CD14-positive monocyte (primary cell): ENCODE results near the gene GLRX5. TPM values are rescaled to one million over a fixed set of nuclear protein-coding genes. Genes with fewer than 3 reads are reported as not detected.

Experiments used
- DNase-seq, 3 donors: peaks; one replicate each; pipeline ENCODE4 v3.0.0-alpha.2; 2011 to 2022
- H2AFZ ChIP-seq: 2 replicates; pipeline ENCODE4 v1.6.0; 2012; ENCODE audit warnings: mild to moderate bottlenecking, low read depth, low read length, inconsistent platforms; ENCODE audit not compliant: insufficient read depth, poor library complexity, severe bottlenecking
- H3K27ac ChIP-seq, 2 donors: 1 replicate in 1 of 2; 2 replicates in 1 of 2; pipeline ENCODE4 v1.5.1; 2012 to 2013; ENCODE audit warnings: low read length in 2 of 2, control low read depth in 1 of 2, inconsistent platforms in 1 of 2, low read depth in 1 of 2, mild to moderate bottlenecking in 1 of 2
- H3K27me3 ChIP-seq, 2 donors: one replicate each; pipeline versions ENCODE4 v1.6.0 to v1.6.1; 2011 to 2013; ENCODE audit warnings: low read length in 2 of 2; ENCODE audit not compliant: control insufficient read depth in 2 of 2, insufficient read depth in 2 of 2
- H3K36me3 ChIP-seq, 2 donors: replicated peaks in 1 of 2; 1 replicate in 1 of 2; 2 replicates in 1 of 2; pipeline versions ENCODE4 v1.5.1 to v1.6.1; 2012 to 2013; ENCODE audit warnings: low read length in 2 of 2, control low read depth in 1 of 2, inconsistent platforms in 1 of 2, mild to moderate bottlenecking in 1 of 2; ENCODE audit not compliant: insufficient read depth in 2 of 2, control insufficient read depth in 1 of 2
- H3K4me1 ChIP-seq, 2 donors: 1 replicate in 1 of 2; 2 replicates in 1 of 2; pipeline versions ENCODE4 v1.5.1 to v1.6.1; 2012 to 2013; ENCODE audit warnings: low read length in 2 of 2, control low read depth in 1 of 2, inconsistent platforms in 1 of 2, mild to moderate bottlenecking in 1 of 2, moderate library complexity in 1 of 2; ENCODE audit not compliant: insufficient read depth in 2 of 2, control insufficient read depth in 1 of 2
- H3K4me2 ChIP-seq: replicated peaks from 2 replicates; pipeline ENCODE3; 2012; ENCODE audit warnings: low read length, moderate library complexity, mild to moderate bottlenecking; ENCODE audit not compliant: poor library complexity, severe bottlenecking; ENCODE audit errors: extremely low read depth
- H3K4me3 ChIP-seq, 3 experiments: fragments of 200-600 bp in 1 of 3; sonication (generic) in 1 of 3; replicated peaks in 1 of 3; 1 replicate in 2 of 3; 2 replicates in 1 of 3; pipeline ENCODE4 v1.5.1; 2011 to 2013; ENCODE audit warnings: low read length in 3 of 3, mild to moderate bottlenecking in 3 of 3, control low read depth in 2 of 3, low read depth in 2 of 3, inconsistent platforms in 1 of 3, moderate library complexity in 1 of 3
- H3K79me2 ChIP-seq: 2 replicates; pipeline ENCODE4 v1.6.0; 2012; ENCODE audit warnings: mild to moderate bottlenecking, control low read depth, inconsistent platforms, low read length, moderate library complexity; ENCODE audit not compliant: insufficient read depth
- H3K9ac ChIP-seq: 2 replicates; pipeline ENCODE4 v1.6.0; 2017; ENCODE audit warnings: low read length, mild to moderate bottlenecking; ENCODE audit not compliant: insufficient read depth, poor library complexity, severe bottlenecking
- H3K9me3 ChIP-seq, 2 donors: replicated peaks in 1 of 2; 1 replicate in 1 of 2; 2 replicates in 1 of 2; pipeline versions ENCODE4 v1.5.1 to v1.6.1; 2012 to 2013; ENCODE audit warnings: low read length in 2 of 2, control low read depth in 1 of 2; ENCODE audit not compliant: control insufficient read depth in 1 of 2, insufficient read depth in 1 of 2
- H4K20me1 ChIP-seq: 2 replicates; pipeline ENCODE4 v1.6.0; 2012; ENCODE audit warnings: mild to moderate bottlenecking, low read length, control low read depth, moderate library complexity; ENCODE audit not compliant: insufficient read depth
- H3K27ac Mint-ChIP-seq, 7 donors: one replicate each; pipeline ENCODE4 v1.8.0; 2020; ENCODE audit warnings: mild to moderate bottlenecking in 7 of 7, mixed read lengths in 7 of 7, moderate library complexity in 6 of 7, inconsistent platforms in 2 of 7
- H3K27me3 Mint-ChIP-seq, 3 donors: one replicate each; pipeline ENCODE4 v1.8.0; 2021 to 2022; ENCODE audit warnings: low read depth in 3 of 3, mild to moderate bottlenecking in 3 of 3, mixed read lengths in 3 of 3, moderate library complexity in 3 of 3, inconsistent platforms in 1 of 3
- H3K36me3 Mint-ChIP-seq, 2 donors: one replicate each; pipeline ENCODE4 v1.8.0; 2020; ENCODE audit warnings: mixed read lengths in 2 of 2, inconsistent platforms in 1 of 2, mild to moderate bottlenecking in 1 of 2
- H3K4me1 Mint-ChIP-seq: one replicate; pipeline ENCODE4 v1.8.0; 2020; ENCODE audit warnings: mild to moderate bottlenecking, mixed read lengths
- H3K4me3 Mint-ChIP-seq, 2 donors: one replicate each; pipeline ENCODE4 v1.8.0; 2020; ENCODE audit warnings: mild to moderate bottlenecking in 2 of 2, mixed read lengths in 2 of 2, moderate library complexity in 1 of 2
- H3K9me3 Mint-ChIP-seq, 7 donors: one replicate each; pipeline ENCODE4 v1.8.0; 2020 to 2022; ENCODE audit warnings: mixed read lengths in 7 of 7, mild to moderate bottlenecking in 6 of 7, moderate library complexity in 6 of 7, inconsistent platforms in 2 of 7
- WGBS: methylation state at CpG from one replicate; pipeline ENCODE4 v1.1.5; 2013; ENCODE audit warnings: missing lambda C conversion rate; ENCODE audit not compliant: insufficient coverage; 5-methylcytosine and 5-hydroxymethylcytosine counted together
- intact Hi-C, 2 donors: fragments of 100-400 bp; cut with micrococcal nuclease; formaldehyde crosslinking; loops; one replicate each; pipeline versions ENCODE4 v1.15.0 to v1.15.1; 2023
- polyA plus RNA-seq, 3 donors: library from polyadenylated mRNA; depleted of rRNA in 1 of 3; unstranded in 2 of 3; stranded (reverse) in 1 of 3; fragments of 300-500 nt in 2 of 3; fragments of >200 nt in 1 of 3; fragmentation: Illumina TruSeq in 2 of 3; gene quantifications; 1 replicate in 2 of 3; 2 replicates in 1 of 3; pipeline ENCODE4 v1.2.3, GENCODE V29; 2012 to 2021
- TF ChIP-seq, protein P1 (sequence below): fragments of 200-600 bp; IDR thresholded peaks from one replicate; pipeline ENCODE4 v1.8.0; 2022; ENCODE audit warnings: antibody characterized with exemption, mild to moderate bottlenecking

Gene GLRX5
- polyA plus RNA-seq, 3 donors: 10.9 to 43.1 (median 31.1) TPM

- Histone ChIP-seq H3K27ac (no peak overlapping the region), H3K4me3 (no peak overlapping the region), H3K9me3 (no peaks in the 10 kb centered on the region), H3K36me3 (no peaks in the 10 kb centered on the region), H2AFZ (no peak overlapping the region), H3K79me2 (no peaks in the 10 kb centered on the region), H3K9ac (no peak overlapping the region), H4K20me1 (no peaks in the 10 kb centered on the region), H3K4me1 (no peaks in the 10 kb centered on the region), H3K27me3 (no peaks in the 10 kb centered on the region), H3K4me2 (no peak overlapping the region)
- H3K4me3 Mint-ChIP-seq: no peak overlapping the region
- no peak for DNase-seq
- H3K9me3 Mint-ChIP-seq: peaks cover 0 to 1% (median 0%) of the 10 kb centered on the region in 7 donors
- no peak overlapping the region for H3K27ac Mint-ChIP-seq
- 88% methylated on average over 9 of the region's 10 CpGs for WGBS
- intact Hi-C loops: no loop called here
- TF ChIP-seq, protein P1, sequence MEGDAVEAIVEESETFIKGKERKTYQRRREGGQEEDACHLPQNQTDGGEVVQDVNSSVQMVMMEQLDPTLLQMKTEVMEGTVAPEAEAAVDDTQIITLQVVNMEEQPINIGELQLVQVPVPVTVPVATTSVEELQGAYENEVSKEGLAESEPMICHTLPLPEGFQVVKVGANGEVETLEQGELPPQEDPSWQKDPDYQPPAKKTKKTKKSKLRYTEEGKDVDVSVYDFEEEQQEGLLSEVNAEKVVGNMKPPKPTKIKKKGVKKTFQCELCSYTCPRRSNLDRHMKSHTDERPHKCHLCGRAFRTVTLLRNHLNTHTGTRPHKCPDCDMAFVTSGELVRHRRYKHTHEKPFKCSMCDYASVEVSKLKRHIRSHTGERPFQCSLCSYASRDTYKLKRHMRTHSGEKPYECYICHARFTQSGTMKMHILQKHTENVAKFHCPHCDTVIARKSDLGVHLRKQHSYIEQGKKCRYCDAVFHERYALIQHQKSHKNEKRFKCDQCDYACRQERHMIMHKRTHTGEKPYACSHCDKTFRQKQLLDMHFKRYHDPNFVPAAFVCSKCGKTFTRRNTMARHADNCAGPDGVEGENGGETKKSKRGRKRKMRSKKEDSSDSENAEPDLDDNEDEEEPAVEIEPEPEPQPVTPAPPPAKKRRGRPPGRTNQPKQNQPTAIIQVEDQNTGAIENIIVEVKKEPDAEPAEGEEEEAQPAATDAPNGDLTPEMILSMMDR: no peak
- H3K27me3 Mint-ChIP-seq: peaks cover 0 to 4% (median 1%) of the 10 kb centered on the region in 3 donors
- no peaks in the 10 kb centered on the region for H3K36me3 Mint-ChIP-seq
- no peaks in the 10 kb centered on the region for H3K4me1 Mint-ChIP-seq
Observed at GRCh38 chr14:95555053-95555452, 20.2 kb downstream of the GLRX5 start.

- Histone ChIP-seq H3K27me3 (no peaks in the 10 kb centered on the region), H3K36me3 (no peaks in the 10 kb centered on the region), H2AFZ (no peak overlapping the region), H4K20me1 (no peaks in the 10 kb centered on the region), H3K9ac (no peak overlapping the region), H3K4me2 (no peak overlapping the region), H3K9me3 (no peaks in the 10 kb centered on the region), H3K79me2 (no peaks in the 10 kb centered on the region), H3K4me3 (no peak overlapping the region), H3K27ac (no peak overlapping the region), H3K4me1 (no peaks in the 10 kb centered on the region)
- no peaks in the 10 kb centered on the region for H3K36me3 Mint-ChIP-seq
- WGBS: 88% methylated on average over 7 of the region's 11 CpGs
- TF ChIP-seq, protein P1: no peak
- no peak for DNase-seq
- intact Hi-C loops: no loop called here
- H3K4me3 Mint-ChIP-seq: no peak overlapping the region
- H3K4me1 Mint-ChIP-seq: peaks cover 4% of the 10 kb centered on the region
- H3K9me3 Mint-ChIP-seq: peaks cover 0 to 1% (median 0%) of the 10 kb centered on the region in 7 donors
- no peak overlapping the region for H3K27ac Mint-ChIP-seq
- peaks cover 7 to 11% (median 8%) of the 10 kb centered on the region in 3 donors for H3K27me3 Mint-ChIP-seq
Observed at GRCh38 chr14:95557291-95557690, 22.4 kb downstream of the GLRX5 start.
